Umbilical cord (tissue), 2 donors: ENCODE measurements around the gene CRIP3. TPM values are rescaled to one million over a fixed set of nuclear protein-coding genes. Genes with fewer than 3 reads are reported as not detected.
"Not testable (repeated sequence)": the region's sequence is repeated elsewhere in the genome, so short reads cannot be mapped to it uniquely, and the experiment has no call there.

Experiments used
- DNase-seq: peaks from one replicate; pipeline ENCODE4 v3.0.0-alpha.2; 2015; ENCODE audit warnings: low spot score
- total RNA-seq: library from RNA; depleted of rRNA; stranded (reverse); fragments of >200 nt; gene quantifications from one replicate; pipeline ENCODE4 v1.2.3, GENCODE V29; 2014; ENCODE audit warnings: low replicate concordance; ENCODE audit not compliant: insufficient read depth

CRIP3 gene
- total RNA-seq, 1 donor from 2014 or later, result 5.5 TPM

GRCh38 chr6:43306086-43306485 is 2.5 kb downstream of the CRIP3 start:
- no peak for DNase-seq

GRCh38 chr6:43304882-43305281 is 3.7 kb downstream of the CRIP3 start:
- DNase-seq, result no peak

- DNase-seq, result no peak
Observed at GRCh38 chr6:43304361-43304760, 4.3 kb downstream of the CRIP3 start.

- DNase-seq, result no peak
Observed at GRCh38 chr6:43303751-43304331, 4.8 kb downstream of the CRIP3 start.

- not testable (repeated sequence) for DNase-seq
Observed at GRCh38 chr6:43303006-43303405, 5.6 kb downstream of the CRIP3 start.

GRCh38 chr6:43302126-43302525 is 6.5 kb downstream of the CRIP3 start:
- DNase-seq, result no peak

- DNase-seq, result no peak
Observed at GRCh38 chr6:43301081-43301870, 7.3 kb downstream of the CRIP3 start.

- no peak for DNase-seq
Observed at GRCh38 chr6:43299338-43300293, 9.0 kb downstream of the CRIP3 start.

- DNase-seq, result no peak
Observed at GRCh38 chr6:43298565-43299337, 9.9 kb downstream of the CRIP3 start.

GRCh38 chr6:43297644-43298564 is 10.7 kb downstream of the CRIP3 start, which contains the start of gene SLC22A7:
Gene SLC22A7 (plus strand): TSS chr6:43298260. CDS start chr6:43298359, 99 bp downstream.
- peak; percentile 14 for DNase-seq

- DNase-seq, result no peak
Observed at GRCh38 chr6:43296780-43297497, 11.7 kb downstream of the CRIP3 start.

GRCh38 chr6:43295456-43295855 is 13.2 kb downstream of the CRIP3 start:
- no peak for DNase-seq

- no peak for DNase-seq
Observed at GRCh38 chr6:43294536-43294935, 14.1 kb downstream of the CRIP3 start.

GRCh38 chr6:43293698-43294097 is 14.9 kb downstream of the CRIP3 start:
- DNase-seq, result no peak

GRCh38 chr6:43292763-43293318 is 15.8 kb downstream of the CRIP3 start:
- DNase-seq, result no peak

GRCh38 chr6:43292341-43292740 is 16.3 kb downstream of the CRIP3 start:
- no peak for DNase-seq

GRCh38 chr6:43291708-43292107 is 16.9 kb downstream of the CRIP3 start:
- DNase-seq, result no peak

- no peak for DNase-seq
Observed at GRCh38 chr6:43290905-43291355, 17.7 kb downstream of the CRIP3 start.

GRCh38 chr6:43290339-43290904 is 18.2 kb downstream of the CRIP3 start:
- DNase-seq, result no peak
